ENCODE data around the gene PTPN14.
"Not testable (repeated sequence)": the region's sequence is repeated elsewhere in the genome, so short reads cannot be mapped to it uniquely, and the experiment has no call there.

Gene PTPN14

DNA sequence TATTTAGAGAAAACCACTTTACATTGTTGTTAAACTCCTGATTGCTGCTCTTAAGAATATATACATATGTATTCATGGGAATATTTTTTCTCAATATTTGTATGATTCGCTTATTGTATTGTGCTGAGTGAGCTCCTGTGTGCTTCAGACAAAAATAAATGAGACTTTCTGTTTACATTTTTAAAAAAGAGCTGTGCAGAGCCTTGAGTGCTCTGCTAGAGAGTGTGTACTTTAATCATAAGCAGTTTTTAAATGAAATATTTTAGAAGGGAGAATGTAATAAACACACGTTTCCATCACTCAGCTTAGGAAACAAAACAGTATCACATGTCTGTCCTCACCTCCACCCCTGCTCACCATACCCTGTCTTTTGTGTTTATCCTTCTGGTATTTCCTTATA is 9.7 kb downstream of the PTPN14 start:
- DNase-seq (ENCODE audit: low spot score), result no peak

DNA sequence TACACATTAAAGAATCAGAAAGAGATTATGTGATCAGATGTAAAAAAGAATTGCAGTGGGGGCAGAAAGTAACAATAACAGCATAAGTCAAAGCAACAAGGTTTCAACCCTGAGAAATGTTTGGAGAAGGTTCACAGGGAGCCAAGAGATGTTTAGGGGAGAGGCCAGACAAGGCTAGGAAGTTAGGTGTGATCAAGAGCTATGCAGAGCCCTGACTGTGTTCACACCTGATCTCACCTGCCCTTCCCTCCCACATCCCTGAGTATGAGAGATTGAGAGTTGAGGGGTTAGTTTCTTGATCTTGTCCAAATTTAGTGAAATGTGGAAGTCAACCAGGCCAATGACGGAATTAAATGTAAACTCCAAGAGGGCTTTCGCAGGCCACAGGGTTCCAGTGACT is 10.2 kb downstream of the PTPN14 start:
- no peak for DNase-seq (ENCODE audit: low spot score)

DNA sequence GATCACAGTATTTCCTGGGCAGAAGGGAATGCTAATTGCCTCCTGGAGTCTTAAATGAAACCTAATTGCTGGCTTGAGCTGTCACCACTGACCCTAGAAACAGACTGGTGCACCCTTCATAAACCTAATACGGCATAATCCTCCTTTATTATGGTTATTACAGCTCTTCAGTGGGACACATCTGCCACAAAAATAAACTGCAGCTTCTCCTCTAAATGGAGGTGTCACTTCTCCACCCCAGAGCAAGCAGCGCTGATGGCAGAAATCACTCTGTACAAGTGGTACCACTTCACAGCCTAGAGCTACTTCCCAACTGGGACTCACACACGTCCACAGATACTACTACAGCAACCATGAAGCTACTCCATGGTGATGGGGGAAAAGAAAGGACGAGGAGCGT is 11.1 kb downstream of the PTPN14 start:
- no peak for DNase-seq (ENCODE audit: low spot score)

DNA sequence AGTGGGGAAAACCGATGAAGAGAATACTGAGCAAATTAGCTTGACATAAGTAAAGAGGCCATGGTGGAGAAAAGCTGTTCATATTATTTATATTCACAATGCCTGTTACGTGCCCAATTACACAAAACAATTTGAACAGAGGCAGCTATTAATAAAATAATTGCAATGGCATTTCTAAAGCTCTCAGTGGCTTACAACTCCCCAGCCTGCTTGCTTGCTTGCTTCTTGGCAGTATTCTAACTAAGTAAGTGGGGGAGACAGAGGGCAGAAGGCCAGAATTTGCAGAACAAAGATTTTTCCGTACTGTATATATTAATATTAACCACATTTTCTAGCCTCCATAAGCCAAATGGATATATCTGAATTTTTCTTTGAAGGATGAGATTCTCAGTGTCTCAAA is 12.9 kb downstream of the PTPN14 start:
- DNase-seq (ENCODE audit: low spot score), result no peak

DNA sequence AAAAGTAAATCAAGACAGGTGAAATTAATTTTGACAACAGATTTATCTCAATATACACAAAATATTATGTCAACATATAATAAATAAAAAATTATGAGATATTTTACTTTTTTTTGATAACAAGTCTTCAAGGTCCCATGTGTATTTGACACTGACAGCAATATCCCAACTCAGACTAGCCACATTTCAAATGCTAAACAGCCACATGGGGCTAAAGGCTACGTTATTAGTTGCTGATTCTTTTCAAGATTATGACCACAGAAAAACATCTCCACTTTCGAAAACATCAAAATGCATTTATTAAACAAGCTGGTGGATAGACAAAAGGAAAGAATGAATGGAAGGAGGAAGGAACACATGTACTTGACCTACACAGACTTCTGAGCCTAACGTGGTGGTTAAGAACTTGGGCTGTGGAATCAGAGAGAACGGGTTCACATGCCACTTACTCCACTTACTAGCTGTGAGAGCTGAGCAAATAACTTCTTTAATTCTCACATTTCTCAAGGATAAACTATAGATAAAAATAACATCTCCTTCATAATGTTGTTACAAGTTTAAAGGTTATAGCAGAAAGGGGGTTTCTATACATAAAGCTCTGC is 13.4 kb downstream of the PTPN14 start:
- no peak for DNase-seq (ENCODE audit: low spot score)

DNA sequence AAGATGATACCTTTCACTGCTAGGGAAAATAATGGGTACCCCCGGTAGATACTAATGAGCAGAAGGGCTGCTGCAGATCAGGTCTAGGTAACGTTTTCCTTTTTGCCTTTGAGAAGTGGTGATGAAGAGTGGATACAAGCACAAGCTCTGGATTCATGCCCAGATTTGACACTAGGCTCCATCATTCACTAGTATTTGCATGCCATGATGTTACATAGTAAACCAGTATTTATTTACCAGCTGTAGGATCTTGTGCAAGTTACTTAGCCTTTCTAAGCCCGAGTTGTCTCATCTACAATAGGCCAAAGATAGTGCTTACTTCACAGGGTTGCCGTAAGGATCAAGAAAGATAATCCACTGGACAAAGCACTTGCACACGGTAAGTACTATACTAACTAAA is 14.2 kb downstream of the PTPN14 start:
- DNase-seq (ENCODE audit: low spot score), result no peak

DNA sequence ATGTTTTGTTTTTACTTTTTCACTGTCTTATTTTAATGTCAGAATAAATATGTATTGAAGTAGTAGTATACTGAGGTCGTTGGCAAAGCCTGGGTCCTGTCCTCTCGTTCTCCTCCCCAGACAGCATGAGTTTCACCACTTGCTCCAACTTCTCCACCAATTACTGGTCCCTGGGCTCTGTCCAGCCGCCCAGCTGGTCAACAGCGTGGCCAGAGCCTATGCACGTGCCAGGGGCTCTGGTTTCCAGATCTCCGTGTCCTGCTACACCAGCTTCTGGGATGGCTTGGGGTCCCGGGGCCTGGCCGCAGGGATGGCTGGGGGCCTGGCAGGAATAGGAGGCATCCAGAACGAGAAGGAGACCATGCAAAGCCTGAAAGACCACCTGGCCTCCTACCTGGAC is 19.3 kb downstream of the PTPN14 start:
- no peak for DNase-seq (ENCODE audit: low spot score)

DNA sequence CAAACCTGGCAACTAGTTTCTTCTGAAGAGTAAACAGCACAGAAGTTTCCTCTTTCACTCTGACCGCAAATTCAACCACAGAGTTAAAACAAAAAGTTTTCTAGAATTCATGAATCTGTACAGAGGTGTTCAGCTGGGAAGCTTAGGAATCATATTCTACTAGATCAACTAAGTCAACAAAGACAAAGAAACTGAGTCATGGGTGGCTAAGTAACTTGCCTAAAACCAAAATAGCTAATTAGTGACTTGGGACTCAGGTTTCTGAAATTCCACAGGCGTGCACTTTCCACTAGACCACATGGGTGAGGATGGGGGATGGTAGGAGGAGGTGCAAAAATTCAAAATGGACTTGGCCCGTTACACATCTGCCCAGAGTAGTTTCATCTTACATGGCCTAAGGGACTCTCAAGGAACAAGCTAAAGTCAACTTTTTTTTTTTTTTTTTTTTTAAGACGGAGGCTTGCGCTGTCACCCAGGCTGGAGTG is 25.8 kb downstream of the PTPN14 start:
- DNase-seq (ENCODE audit: low spot score), result no peak

DNA sequence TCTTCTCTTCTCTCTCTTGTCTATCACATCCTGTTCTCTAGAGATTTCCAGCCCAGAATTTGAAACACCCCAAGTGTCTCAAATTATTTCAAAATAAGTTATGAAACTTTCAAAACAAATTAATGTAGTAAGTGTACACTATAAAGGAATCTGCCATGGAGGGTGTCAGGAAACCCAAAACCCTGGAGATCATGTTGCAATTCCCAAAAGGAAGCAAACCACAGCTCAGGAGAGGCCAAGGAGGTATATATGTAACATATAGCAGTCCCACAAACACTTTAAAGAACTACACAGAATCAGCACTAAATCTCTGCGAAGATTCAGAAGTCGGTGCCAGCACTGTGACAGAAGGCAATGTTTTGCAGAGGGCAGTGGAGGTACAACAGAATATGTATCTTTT is 26.6 kb downstream of the PTPN14 start:
- no peak for DNase-seq (ENCODE audit: low spot score)

DNA sequence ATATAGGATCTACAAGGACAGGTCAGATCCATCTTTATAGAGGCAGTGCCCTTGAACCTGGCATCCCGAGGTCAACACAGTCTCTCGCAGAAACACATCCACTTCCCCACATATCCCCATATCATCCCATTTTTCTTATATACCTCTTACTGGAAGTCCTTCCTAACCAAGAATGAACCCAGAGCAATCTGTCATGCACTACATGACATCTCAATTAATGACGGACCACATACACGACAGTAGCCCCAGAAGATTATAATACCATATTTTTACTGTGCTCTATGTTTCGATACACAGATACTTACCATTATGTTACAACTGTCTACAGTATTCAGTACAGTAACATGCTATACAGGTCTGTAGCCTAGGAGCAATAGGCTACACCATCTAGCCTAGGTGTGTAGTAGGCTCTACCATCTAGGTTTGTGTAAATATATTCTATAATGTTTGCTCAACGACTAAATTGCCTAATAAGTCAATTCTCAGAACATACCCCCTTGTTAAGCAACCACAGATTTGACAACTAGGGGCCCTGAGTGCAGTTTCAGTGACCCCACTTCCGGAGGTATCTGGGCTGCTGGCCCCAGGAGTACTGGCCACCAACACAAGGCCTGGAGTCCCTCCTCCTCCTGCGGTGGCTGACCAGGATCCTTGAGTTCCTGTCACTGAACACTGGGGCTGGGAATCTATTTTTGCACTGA is 28.1 kb downstream of the PTPN14 start:
- DNase-seq (ENCODE audit: low spot score), result no peak

DNA sequence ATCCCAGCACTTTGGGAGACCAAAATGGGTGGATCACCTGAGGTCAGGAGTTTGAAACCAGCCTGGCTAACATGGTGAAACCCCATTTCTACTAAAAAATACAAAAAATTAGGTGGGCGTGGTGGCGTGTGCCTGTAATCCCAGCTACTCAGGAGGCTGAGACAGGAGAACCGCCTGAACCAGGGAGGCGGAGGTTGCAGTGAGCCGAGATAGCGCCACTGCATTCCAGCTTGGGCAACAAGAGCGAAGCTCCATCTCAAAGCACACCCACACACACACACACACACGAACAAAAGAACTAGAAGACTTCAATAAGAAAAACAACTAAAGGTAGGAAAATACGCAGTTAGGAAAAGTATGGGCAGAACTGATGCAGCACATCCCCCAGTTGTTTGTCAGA is 29.9 kb downstream of the PTPN14 start:
- not testable (repeated sequence) for DNase-seq (ENCODE audit: low spot score)

DNA sequence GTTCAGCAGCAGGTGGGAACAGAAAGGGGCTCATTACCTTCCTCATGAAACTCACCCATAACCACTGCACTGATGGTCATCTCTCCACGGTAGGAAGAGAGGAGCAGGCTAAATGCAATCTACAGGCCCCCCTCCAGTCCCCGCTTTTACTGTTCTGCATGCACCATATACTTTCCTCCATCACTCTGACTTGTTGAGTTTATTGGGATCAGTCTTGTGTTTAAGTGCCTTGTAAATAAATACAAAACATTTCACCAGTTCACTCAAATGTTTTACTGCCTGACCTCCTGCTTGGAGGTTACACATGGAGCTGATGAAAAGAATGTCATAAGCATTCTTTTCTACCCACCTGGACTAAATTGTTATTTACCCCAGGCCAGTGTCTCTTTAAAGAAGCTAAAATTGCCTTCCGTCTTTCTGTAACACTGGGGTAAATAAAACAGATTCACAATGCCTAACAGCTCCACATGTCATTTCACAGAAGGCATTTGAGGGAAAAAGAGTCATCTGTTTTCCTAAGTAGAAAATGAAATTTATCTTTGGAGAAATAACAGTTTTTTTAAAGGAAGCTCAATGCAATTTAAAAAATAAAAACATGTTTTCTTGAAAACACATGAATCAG is 30.7 kb downstream of the PTPN14 start:
- no peak for DNase-seq (ENCODE audit: low spot score)

DNA sequence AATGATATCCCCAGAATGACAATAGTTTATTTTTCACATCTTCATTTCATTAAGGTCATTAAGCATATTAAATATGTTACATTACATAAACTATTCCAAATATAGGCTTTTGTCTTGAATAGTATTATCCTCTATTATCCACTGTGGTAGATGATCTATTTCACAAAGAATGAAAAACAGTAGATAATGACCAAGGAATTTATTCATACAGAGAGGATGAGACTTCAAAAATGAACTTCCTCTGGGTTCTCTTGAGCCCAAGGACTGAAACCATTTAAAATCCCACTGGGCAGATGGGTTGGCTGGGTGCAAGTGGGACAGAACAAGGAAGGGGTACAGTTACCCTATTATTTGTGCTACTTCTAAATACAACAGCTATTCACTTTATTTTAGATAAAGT is 33.0 kb downstream of the PTPN14 start:
- no peak for DNase-seq (ENCODE audit: low spot score)

DNA sequence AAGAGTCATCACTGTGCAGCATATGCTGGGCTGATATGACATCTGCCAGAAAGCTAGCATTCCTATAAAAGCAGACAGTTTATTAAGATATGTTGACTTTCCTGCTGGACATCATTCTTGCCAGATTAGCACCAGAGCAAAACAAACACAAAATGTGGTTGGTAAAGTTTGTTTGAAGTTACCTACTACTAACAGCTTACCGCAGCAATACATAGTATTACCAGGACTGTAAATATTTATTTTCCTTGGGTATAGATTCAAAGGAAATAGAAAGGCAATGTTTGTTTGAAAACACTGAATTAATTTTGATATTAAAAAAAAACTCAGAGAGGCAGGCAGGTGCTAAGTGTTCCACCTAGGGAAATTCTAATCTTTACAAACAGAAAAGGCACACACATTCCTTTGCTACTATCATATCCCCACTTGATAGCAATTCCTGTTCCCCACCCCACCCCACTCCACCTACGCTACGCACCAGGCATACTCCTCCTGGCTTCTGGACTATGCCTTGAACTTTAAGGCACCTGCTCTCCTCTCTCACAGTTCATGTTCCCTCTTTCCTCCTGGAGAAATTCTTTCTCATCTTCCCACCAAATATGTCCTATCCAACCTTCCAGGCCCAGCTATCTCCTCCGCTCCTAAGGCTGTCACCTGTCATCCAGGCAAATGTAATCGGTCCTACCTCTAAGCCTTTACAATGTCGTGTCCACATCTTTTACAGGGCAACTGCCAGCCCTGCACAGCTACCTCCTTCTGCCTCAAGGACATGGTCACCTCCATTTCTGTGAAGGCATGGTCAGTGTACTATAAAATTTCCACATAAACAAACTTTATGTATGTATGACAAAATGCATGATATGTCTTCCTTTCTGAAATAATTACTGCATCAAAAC is 34.7 kb downstream of the PTPN14 start:
- DNase-seq (ENCODE audit: low spot score), result no peak

DNA sequence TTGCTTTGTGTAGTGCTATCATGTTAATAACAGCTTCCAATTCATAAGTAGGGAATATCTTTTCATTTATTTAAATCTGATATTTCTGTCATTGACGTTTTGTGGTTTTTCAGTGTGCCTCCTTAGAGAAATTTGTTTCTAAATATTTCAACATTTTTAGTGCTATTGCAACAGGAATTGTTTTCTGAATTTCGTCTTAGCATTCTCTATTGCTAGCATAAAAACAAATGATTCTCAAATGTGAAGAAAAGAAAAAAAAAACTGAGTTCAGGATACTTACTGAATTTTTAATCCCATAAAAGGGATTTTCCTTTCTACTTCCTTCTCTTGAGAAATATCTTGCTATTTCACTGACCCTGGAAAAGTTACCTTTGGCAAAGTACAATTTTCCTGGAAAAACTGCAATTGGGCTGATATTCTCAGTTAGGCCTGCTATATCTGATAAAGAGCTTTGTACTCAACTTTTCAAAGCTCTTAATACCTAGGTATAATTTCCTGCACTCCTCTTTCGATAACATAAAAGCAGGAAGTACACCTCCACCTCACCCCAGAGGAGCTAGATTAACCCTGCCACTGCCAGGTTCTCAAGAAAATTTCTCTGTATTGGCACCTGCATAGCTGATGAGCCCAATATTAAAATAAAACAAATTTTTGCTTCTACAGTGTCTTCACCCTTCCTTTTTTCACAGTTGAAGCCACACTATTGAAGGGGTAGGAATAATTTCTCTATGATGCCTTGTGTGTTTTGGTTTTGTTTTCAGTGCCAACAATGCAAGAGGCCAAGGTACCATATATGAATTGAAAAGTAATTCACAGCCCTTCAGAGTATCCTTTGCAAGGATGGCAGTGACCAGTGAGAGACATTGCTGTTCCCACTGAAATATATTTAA is 35.6 kb downstream of the PTPN14 start:
- no peak for DNase-seq (ENCODE audit: low spot score)

DNA sequence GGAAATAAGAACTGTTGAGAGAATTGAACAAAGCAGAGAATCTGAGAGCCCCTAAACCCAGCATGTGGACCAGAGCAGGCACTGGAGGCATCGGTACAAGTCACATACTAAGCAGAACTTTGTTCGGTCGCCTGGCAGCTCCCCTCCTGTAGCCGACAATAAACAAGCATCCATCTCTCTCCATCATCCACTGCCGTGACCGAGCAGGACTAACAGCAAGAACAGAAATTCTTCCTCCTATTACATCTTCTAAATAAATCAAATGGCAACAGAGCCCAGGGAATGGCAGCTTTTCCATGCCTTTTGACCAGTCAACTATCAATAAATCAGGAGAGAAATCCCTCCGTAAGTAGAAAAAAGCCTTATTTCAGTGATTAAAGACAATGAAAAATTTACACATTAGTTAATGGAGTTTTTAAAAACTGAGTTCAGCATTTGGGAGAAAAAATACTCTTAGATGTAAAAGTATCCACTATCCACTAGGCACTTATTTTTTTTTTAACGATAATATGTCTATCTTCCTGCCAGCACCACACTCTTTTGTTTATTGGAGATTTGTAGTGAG is 36.5 kb downstream of the PTPN14 start:
- no peak for DNase-seq (ENCODE audit: low spot score)

DNA sequence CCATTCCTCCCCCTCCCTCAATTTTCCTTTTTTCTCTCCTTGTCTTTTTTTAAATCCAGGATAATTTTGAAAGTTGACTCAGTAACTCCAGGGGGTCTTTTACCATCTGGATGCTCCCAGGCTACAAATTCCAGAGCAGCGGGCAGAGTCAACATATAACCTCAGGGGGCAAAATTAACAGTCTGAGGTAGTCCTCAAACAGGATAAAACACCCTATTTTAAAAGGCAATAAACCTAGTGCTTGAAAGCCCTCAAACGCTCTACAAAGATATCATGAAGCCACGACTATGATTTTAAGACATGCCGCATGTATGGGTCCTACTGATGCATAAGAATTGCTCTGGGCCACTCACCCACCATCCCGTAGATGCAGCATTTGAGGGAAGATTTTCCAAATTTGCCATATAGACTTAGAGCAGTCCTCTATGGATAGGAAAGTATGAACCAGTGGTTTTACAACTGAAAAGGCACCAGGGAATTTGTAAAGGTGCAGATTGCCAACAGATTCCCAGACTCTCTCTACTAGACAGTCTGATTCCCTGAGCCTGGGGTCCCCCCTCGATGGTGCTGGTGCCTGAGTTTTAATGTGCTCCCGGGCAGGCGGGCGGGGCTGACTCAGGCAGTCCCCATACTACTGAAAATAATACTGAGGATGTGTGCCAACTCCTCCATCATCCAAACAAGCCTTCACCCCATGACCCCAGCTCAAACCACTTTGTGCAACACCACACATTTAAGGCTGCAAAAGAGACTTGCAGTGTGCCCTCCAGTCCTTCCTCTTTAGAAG is 37.2 kb downstream of the PTPN14 start:
- DNase-seq (ENCODE audit: low spot score), result no peak

DNA sequence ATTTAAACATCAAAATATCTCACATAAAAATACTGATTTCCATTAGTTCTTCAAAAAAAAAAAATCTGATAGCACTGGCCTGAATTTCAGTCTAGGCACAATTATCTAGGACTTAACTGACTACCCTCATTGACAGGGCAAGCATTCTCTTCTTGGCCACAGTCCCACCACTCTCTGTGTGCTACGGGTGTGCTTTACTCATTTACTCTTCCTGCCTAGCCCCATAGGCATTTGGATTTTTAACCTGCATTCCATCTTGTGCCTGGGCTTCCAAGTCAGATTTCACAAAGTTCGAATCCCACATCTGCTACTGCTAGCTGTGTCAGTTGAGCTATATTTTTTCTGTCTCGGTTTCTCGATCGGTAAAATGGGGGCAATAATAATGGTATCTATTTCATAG is 38.0 kb downstream of the PTPN14 start:
- no peak for DNase-seq (ENCODE audit: low spot score)

DNA sequence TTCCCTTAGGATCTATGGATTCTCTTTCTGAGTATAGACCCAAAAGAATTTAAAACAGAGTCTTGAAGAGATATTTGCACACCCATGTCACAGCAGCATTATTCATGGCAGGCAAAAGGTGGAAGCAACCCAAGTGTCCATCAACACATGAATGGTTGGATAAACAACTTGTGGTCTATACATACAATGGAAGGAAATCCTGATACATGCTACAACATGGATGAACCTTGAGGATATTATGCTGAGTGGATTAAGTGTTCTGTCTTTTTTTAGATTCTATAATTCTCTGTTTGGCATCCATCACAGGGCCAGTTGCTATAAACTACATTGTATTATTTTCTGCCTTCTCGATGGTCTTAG is 39.8 kb downstream of the PTPN14 start:
- no peak for DNase-seq (ENCODE audit: low spot score)

DNA sequence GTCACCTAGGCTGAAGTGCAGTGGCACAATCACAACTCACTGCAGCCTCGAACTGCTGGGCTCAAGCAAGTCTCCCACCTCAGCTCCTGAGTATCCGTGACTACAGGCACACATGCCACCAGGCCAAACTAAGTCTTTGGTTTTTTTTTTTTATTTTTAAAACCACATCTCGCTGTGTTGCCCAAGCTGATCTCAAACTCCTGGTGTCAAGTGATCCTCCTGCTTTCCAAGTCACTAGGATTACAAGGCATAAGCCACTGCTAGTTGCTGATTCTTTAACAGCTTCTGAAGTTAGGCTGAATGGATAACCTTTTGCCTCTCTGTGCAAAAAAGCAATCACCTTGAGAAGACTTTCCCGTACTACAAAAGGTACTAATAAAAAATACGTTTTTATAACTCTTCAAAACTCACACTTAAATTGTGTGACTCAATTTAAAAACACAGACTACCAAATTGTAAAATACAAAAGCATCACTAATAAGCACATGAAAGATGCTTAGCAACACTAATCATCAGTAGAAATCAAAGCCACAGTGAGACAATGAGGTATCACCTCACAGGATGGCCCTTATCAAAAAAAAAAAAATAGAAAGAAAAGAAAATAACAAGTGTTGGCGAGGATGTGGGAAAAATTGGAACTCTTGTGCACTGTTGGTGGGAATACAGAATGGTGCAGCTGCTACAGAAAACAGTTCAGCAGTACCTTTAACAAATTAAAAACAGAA is 40.3 kb downstream of the PTPN14 start:
- no peak for DNase-seq (ENCODE audit: low spot score)

Measured in RKO (cell line).